GM23338 (cell line): Measurements from ENCODE around the gene CLEC1A. TPM values are rescaled to one million over a fixed set of nuclear protein-coding genes. Genes with fewer than 3 reads are reported as not detected.

Experiments
- ATAC-seq: fragments of 200-7000 bp; cut with Tn5 transposase; 3 replicates; pipeline ENCODE4 v1.9.1; 2020
- DNase-seq: peaks from one replicate; pipeline ENCODE4 v3.0.0-alpha.2; 2015; ENCODE audit warnings: low spot score
- H2AFZ ChIP-seq: fragments of 200-600 bp; sonication (generic); 2 replicates; pipeline ENCODE4 v1.8.0; 2016; ENCODE audit warnings: antibody characterized with exemption, mild to moderate bottlenecking, moderate library complexity
- H3F3A ChIP-seq: fragments of 200-600 bp; sonication (generic); replicated peaks from 2 replicates; pipeline ENCODE4 v1.8.0; 2017; ENCODE audit warnings: antibody characterized with exemption, mixed run types, low read depth
- H3K27ac ChIP-seq: fragments of 200-600 bp; sonication (generic); 2 replicates; pipeline ENCODE4 v1.6.1; 2016; ENCODE audit warnings: low read depth
- H3K27me3 ChIP-seq: fragments of 200-600 bp; sonication (generic); 2 replicates; pipeline ENCODE4 v1.8.0; 2016; ENCODE audit warnings: mild to moderate bottlenecking, mixed run types, moderate library complexity; ENCODE audit not compliant: insufficient read depth
- H3K36me3 ChIP-seq: fragments of 200-600 bp; sonication (generic); 2 replicates; pipeline ENCODE4 v1.8.0; 2016; ENCODE audit warnings: mild to moderate bottlenecking; ENCODE audit not compliant: insufficient read depth
- H3K4me1 ChIP-seq: fragments of 200-600 bp; sonication (generic); 2 replicates; pipeline ENCODE4 v1.8.0; 2016; ENCODE audit warnings: mild to moderate bottlenecking, moderate library complexity; ENCODE audit not compliant: insufficient read depth
- H3K4me2 ChIP-seq: fragments of 200-600 bp; sonication (generic); 2 replicates; pipeline ENCODE4 v1.7.1; 2017; ENCODE audit warnings: mixed run types
- H3K4me3 ChIP-seq: fragments of 200-600 bp; sonication (generic); 2 replicates; pipeline ENCODE4 v1.6.1; 2016; ENCODE audit warnings: mixed run types
- H3K79me2 ChIP-seq: fragments of 200-600 bp; sonication (generic); replicated peaks from 2 replicates; pipeline ENCODE4 v1.8.0; 2017; ENCODE audit warnings: mild to moderate bottlenecking; ENCODE audit not compliant: insufficient read depth
- H3K9me2 ChIP-seq: fragments of 200-600 bp; sonication (generic); 2 replicates; pipeline ENCODE4 v1.8.0; 2017; ENCODE audit not compliant: insufficient read depth
- H4K20me1 ChIP-seq: fragments of 200-600 bp; sonication (generic); replicated peaks from 2 replicates; pipeline ENCODE4 v1.8.0; 2017; ENCODE audit warnings: mild to moderate bottlenecking; ENCODE audit not compliant: insufficient read depth
- H3K27ac Mint-ChIP-seq: 2 replicates; pipeline ENCODE4 v1.8.0; 2020; ENCODE audit warnings: inconsistent platforms, mild to moderate bottlenecking, moderate library complexity, mixed read lengths
- H3K27me3 Mint-ChIP-seq: 3 replicates; pipeline ENCODE4 v1.8.0; 2022; ENCODE audit warnings: low read depth, mild to moderate bottlenecking, moderate library complexity, mixed read lengths, inconsistent platforms; ENCODE audit not compliant: insufficient read depth, poor library complexity
- H3K36me3 Mint-ChIP-seq: 3 replicates; pipeline ENCODE4 v1.8.0; 2021; ENCODE audit warnings: low read depth, mild to moderate bottlenecking, inconsistent platforms, moderate library complexity, mixed read lengths
- H3K4me1 Mint-ChIP-seq: 3 replicates; pipeline ENCODE4 v1.8.0; 2020; ENCODE audit warnings: mild to moderate bottlenecking, inconsistent platforms, mixed read lengths
- H3K4me3 Mint-ChIP-seq: 3 replicates; pipeline ENCODE4 v1.8.0; 2021; ENCODE audit warnings: moderate library complexity, mild to moderate bottlenecking, inconsistent platforms, mixed read lengths
- H3K9me3 Mint-ChIP-seq: 3 replicates; pipeline ENCODE4 v1.8.0; 2020; ENCODE audit warnings: moderate library complexity, mild to moderate bottlenecking, inconsistent platforms, mixed read lengths
- CREB1 ChIP-seq: fragments of 250-450 bp; sonication (Bioruptor Pico); IDR thresholded peaks from 2 replicates; pipeline ENCODE4 v1.5.0; 2020; ENCODE audit warnings: low read depth, mild to moderate bottlenecking, moderate library complexity
- ETS1 ChIP-seq: IDR thresholded peaks from 2 replicates; pipeline ENCODE4 v1.6.1; 2016; ENCODE audit warnings: antibody characterized with exemption
- EZH2 ChIP-seq: fragments of 200-600 bp; sonication (generic); IDR thresholded peaks from one replicate; pipeline ENCODE4 v1.8.0; 2017; ENCODE audit warnings: antibody characterized with exemption, mild to moderate bottlenecking, low read depth; ENCODE audit not compliant: unreplicated experiment
- JUNB ChIP-seq: IDR thresholded peaks from one replicate; pipeline ENCODE4 v1.6.1; 2016; ENCODE audit warnings: antibody characterized with exemption; ENCODE audit not compliant: unreplicated experiment
- NANOG ChIP-seq: IDR thresholded peaks from 2 replicates; pipeline ENCODE4 v1.6.1; 2016; ENCODE audit warnings: antibody characterized with exemption, borderline replicate concordance
- POLR2AphosphoS5 ChIP-seq: IDR thresholded peaks from 2 replicates; pipeline ENCODE4 v1.6.1; 2016; ENCODE audit warnings: antibody characterized with exemption, low read depth
- STAT1 ChIP-seq: IDR thresholded peaks from one replicate; pipeline ENCODE4 v1.6.1; 2016; ENCODE audit warnings: antibody characterized with exemption; ENCODE audit not compliant: unreplicated experiment
- ZNF114 ChIP-seq: fragments of 250-450 bp; sonication (Bioruptor Pico); IDR thresholded peaks from 2 replicates; pipeline ENCODE4 v1.5.0; 2020; ENCODE audit warnings: mild to moderate bottlenecking, moderate library complexity
- ZNF331 ChIP-seq: fragments of 250-450 bp; sonication (Bioruptor Pico); IDR thresholded peaks from 2 replicates; pipeline ENCODE4 v1.5.0; 2020; ENCODE audit warnings: low read depth, mild to moderate bottlenecking, moderate library complexity
- ZNF462 ChIP-seq: fragments of 250-450 bp; sonication (Bioruptor Pico); IDR thresholded peaks from 2 replicates; pipeline ENCODE4 v1.5.0; 2020; ENCODE audit warnings: mild to moderate bottlenecking, moderate library complexity
- polyA plus RNA-seq: library from polyadenylated mRNA; unstranded; fragments of >200 nt; fragmentation: Nextera tagmentation; extraction: Ambion mirVana; gene quantifications from 2 replicates; pipeline ENCODE4 v1.2.1, GENCODE V29; 2016
- total RNA-seq: library from RNA; depleted of rRNA; stranded (reverse); fragments of >200 nt; shearing (Covaris generic); gene quantifications from 2 replicates; pipeline ENCODE4 v1.2.3, GENCODE V29; 2014
- TF ChIP-seq, protein P1 (sequence below): IDR thresholded peaks from one replicate; pipeline ENCODE4 v1.6.1; 2018; ENCODE audit warnings: antibody characterized with exemption; ENCODE audit not compliant: unreplicated experiment

CLEC1A gene
- total and polyA plus RNA-seq, 2 experiments from 2014 or later: 1.1 TPM; not detected in 1

DNA sequence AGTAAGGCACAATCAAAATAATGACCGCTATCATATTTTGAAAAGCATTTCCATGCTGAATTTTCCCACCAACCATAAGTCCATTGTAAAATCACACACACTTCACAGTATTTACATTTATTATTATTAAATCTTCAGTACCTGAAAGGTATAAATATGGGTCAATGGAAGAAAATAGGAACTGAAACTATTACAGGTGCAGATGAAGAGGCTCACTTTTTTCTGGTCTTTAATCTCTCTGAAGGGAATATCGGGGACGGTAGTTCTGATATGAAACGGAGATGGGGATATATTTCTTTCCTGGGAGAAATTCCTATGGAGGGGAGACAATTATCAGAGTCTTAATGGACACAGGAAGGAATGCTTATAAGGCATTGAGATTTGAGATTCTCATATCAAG, 28.4 kb downstream of the CLEC1A start:
- no peak overlapping the region for H3K4me3 ChIP-seq
- ATAC-seq: no peak
- H2AFZ ChIP-seq: no peak overlapping the region
- H4K20me1 ChIP-seq: no peaks in the 10 kb centered on the region
- H3F3A ChIP-seq: no peaks in the 10 kb centered on the region
- no peak for DNase-seq
- no peaks in the 10 kb centered on the region for H3K79me2 ChIP-seq
- no peak overlapping the region for H3K27ac ChIP-seq
- TF ChIP-seq POLR2AphosphoS5: no peak
- H3K36me3 ChIP-seq: no peaks in the 10 kb centered on the region
- Mint-ChIP-seq H3K27ac (no peak overlapping the region), H3K9me3 (no peaks in the 10 kb centered on the region), H3K4me1 (peaks cover 8% of the 10 kb centered on the region), H3K36me3 (no peaks in the 10 kb centered on the region), H3K4me3 (no peak overlapping the region), H3K27me3 (peaks cover 2% of the 10 kb centered on the region)
- no peaks in the 10 kb centered on the region for H3K27me3 ChIP-seq
- 0 out of 2 replicates have a peak, but pooled peaks cover 8% of the 10 kb centered on the region for H3K4me1 ChIP-seq
- no peaks in the 10 kb centered on the region for H3K9me2 ChIP-seq
- H3K4me2 ChIP-seq: no peak overlapping the region

DNA sequence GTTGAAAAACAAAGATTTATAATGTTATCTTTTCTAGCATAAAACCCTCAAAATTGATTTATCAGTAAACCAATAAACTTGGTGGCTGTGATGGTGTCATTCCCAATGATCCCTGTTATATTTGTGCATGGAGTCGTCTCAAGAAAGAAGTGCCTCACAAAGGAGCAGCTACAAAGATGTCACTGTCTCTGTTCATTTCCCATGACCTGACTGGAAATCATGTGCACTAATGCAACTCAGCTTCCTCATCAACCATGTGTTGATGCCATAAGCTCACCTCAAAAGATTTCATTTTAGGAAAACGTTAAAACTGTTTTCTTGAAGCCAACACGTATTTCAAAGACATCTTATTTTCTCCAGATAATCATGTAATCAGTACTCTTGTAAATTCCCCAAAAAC, 28.8 kb downstream of the CLEC1A start:
- Histone ChIP-seq H4K20me1 (no peaks in the 10 kb centered on the region), H3K4me3 (no peak overlapping the region), H3K79me2 (no peaks in the 10 kb centered on the region), H3F3A (no peaks in the 10 kb centered on the region), H3K27me3 (no peaks in the 10 kb centered on the region), H3K9me2 (no peaks in the 10 kb centered on the region), H3K27ac (no peak overlapping the region), H2AFZ (no peak overlapping the region), H3K4me2 (no peak overlapping the region), H3K4me1 (0 out of 2 replicates have a peak, but pooled peaks cover 8% of the 10 kb centered on the region), H3K36me3 (no peaks in the 10 kb centered on the region)
- Mint-ChIP-seq H3K27ac (no peak overlapping the region), H3K9me3 (no peaks in the 10 kb centered on the region), H3K4me3 (no peak overlapping the region), H3K4me1 (peaks cover 11% of the 10 kb centered on the region), H3K27me3 (peaks cover 2% of the 10 kb centered on the region), H3K36me3 (no peaks in the 10 kb centered on the region)
- no peak for ATAC-seq
- no peak for DNase-seq
- no peak for TF ChIP-seq CREB1 (CRISPR knock-in tag)
- no peak for TF ChIP-seq POLR2AphosphoS5
- no peak for TF ChIP-seq JUNB
- no peak for TF ChIP-seq ZNF331 (CRISPR knock-in tag)
- TF ChIP-seq, protein P1, sequence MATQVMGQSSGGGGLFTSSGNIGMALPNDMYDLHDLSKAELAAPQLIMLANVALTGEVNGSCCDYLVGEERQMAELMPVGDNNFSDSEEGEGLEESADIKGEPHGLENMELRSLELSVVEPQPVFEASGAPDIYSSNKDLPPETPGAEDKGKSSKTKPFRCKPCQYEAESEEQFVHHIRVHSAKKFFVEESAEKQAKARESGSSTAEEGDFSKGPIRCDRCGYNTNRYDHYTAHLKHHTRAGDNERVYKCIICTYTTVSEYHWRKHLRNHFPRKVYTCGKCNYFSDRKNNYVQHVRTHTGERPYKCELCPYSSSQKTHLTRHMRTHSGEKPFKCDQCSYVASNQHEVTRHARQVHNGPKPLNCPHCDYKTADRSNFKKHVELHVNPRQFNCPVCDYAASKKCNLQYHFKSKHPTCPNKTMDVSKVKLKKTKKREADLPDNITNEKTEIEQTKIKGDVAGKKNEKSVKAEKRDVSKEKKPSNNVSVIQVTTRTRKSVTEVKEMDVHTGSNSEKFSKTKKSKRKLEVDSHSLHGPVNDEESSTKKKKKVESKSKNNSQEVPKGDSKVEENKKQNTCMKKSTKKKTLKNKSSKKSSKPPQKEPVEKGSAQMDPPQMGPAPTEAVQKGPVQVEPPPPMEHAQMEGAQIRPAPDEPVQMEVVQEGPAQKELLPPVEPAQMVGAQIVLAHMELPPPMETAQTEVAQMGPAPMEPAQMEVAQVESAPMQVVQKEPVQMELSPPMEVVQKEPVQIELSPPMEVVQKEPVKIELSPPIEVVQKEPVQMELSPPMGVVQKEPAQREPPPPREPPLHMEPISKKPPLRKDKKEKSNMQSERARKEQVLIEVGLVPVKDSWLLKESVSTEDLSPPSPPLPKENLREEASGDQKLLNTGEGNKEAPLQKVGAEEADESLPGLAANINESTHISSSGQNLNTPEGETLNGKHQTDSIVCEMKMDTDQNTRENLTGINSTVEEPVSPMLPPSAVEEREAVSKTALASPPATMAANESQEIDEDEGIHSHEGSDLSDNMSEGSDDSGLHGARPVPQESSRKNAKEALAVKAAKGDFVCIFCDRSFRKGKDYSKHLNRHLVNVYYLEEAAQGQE: no peak
- no peak for TF ChIP-seq ETS1
- TF ChIP-seq ZNF114 (CRISPR knock-in tag): no peak
- no peak for TF ChIP-seq ZNF462 (CRISPR knock-in tag)
- no peak for TF ChIP-seq NANOG
- TF ChIP-seq STAT1: no peak
- TF ChIP-seq EZH2: no peak
